Measurements from ENCODE around the gene RASL11B.
"Not testable (repeated sequence)": the region's sequence is repeated elsewhere in the genome, so short reads cannot be mapped to it uniquely, and the experiment has no call there.

RASL11B gene, protein sequence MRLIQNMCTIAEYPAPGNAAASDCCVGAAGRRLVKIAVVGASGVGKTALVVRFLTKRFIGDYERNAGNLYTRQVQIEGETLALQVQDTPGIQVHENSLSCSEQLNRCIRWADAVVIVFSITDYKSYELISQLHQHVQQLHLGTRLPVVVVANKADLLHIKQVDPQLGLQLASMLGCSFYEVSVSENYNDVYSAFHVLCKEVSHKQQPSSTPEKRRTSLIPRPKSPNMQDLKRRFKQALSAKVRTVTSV

DNA sequence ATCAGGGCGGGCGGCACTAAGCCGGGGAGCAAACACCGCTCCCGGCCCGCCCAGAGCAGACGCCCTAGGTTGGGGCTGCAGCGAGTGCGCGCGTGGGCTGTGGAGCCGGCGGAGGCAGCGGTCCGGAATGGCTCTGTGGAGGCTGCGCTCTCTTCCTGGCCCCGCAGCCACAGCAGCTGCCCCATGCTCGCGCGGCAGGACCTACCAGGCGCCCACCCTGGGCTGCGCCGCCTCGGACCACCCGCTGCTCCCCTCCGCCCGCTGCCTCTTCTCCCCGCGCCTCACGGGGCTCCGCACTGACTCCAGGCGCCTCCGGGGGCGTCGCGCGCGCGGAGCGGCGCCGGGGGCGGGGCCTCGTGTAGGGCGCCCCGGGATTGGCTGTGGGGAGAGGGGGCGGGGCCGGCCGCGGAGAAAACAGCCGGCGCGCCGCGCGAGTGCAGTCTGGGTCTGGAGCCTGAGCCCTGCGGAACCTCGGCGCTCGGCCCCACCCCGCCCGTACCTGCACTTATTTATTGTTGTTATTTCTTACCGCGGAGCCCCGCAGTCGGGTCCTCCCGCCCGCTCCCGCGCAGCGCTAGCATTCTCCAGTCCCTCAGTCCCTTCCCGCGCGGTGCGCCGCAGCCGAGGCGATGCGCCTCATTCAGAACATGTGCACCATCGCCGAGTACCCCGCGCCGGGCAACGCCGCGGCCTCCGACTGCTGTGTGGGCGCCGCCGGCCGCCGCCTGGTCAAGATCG, at the start of gene RASL11B:
Gene RASL11B, plus strand, starts transcription at position 439 of the 738 bp plus-strand sequence. Its CDS starts 191 bp downstream, at position 630.
- no peak for FAIRE-seq

DNA sequence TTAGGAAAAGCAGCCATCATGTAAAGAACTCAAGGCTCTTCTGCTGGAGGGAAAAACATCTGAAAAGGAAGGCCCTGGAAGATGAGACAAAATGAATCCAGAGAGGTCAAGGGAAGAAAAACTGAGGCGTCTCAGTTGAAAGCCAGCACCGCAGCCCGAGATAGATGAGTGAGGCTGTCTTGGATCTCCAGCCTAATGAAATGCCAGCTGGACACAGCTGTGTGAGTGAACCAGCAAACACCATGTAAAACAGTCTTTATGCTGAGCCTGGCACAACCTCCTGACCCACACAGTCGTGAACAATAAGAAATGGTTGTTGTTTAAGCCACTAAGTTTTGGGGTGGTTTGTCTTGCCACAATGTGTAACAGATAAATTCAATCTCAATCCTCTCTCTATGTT, 48.6 kb upstream of the RASL11B start:
- FAIRE-seq = no peak

DNA sequence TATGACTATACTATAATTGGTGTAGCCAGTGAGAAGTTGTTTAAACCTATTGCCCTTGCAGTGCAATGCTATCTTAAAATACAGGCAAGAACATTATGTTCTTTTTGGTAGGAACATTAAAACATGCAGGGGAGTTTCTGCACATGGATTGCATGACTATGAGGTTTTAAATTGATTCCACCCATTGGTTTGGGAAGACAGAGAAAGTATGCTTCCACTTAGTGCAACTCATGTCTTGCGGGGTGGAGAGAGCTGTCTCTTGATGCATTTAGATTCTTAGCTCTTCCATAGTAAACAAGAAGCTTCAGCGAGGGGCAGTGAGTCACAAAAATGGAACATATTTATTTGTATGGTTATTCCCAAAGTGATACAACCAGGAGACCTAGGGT, 39.5 kb upstream of the RASL11B start:
- no peak for FAIRE-seq

DNA sequence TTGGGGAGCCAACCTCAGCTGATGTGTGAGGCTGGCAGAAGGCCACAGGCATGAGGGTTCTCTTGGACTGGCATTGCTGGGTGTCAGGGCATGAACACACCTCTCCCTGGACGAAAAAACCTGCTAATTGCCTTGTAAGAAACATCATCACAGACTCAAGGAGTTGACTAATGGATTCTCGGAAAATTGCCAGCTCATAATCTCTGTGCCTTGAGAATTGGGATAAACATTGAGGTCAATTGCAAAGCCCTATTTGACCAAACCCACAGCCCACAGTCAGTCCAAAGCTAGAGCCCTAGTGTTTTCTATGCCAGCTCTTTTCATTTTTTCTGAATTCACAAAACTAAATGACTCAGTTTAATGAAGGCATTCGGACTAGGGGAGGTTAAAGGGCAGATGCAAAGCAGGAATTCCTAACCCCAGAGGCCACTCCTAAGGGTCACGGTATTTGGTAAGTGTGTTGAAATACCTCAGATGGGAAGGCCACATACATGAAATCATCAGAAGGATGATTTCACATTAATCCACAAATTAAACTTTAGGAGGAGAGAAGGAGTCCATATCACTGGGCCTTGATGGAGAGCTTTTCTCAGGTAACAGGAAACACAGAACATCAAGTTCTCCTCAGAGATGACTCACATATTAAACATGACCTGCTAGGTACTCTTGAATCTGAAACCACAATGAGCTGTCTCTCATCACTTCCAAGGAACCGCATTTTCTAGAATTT, 39.0 kb upstream of the RASL11B start:
- no peak for FAIRE-seq

DNA sequence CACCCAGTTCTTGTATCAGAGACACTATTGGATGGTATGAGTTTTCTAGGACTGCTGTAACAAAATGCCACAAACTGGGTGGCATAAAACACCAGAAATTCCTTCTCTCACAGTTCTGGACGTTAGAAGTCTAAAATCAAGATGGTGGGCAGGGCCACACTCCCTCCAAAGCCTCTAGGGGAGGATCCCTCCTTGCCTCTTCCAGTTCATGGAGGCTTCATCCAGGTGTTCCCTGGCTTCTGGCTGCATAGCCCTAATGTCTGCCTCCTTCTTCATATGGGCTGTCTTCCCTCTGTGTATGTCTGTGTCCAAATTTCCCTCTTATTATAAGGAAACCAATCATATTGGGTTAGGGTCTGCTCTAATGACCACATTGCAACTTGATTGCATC, 38.4 kb upstream of the RASL11B start:
- FAIRE-seq = no peak

DNA sequence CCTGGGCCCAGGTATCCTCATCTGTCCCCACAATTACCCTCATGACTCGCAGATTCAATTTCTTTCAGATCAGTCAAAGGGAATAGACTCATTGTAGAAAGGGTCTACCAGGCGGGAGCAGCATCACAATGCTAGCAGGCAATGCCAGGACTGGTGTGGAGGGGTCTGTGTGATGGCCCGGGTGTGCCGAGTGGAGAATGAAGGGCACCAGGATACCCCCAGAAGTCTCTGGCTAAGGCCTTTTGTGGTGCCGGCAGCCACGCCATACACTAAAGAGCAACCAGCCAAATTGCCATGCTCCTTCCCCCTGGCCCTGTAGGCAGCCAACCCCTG, 37.9 kb upstream of the RASL11B start:
- FAIRE-seq = no peak

DNA sequence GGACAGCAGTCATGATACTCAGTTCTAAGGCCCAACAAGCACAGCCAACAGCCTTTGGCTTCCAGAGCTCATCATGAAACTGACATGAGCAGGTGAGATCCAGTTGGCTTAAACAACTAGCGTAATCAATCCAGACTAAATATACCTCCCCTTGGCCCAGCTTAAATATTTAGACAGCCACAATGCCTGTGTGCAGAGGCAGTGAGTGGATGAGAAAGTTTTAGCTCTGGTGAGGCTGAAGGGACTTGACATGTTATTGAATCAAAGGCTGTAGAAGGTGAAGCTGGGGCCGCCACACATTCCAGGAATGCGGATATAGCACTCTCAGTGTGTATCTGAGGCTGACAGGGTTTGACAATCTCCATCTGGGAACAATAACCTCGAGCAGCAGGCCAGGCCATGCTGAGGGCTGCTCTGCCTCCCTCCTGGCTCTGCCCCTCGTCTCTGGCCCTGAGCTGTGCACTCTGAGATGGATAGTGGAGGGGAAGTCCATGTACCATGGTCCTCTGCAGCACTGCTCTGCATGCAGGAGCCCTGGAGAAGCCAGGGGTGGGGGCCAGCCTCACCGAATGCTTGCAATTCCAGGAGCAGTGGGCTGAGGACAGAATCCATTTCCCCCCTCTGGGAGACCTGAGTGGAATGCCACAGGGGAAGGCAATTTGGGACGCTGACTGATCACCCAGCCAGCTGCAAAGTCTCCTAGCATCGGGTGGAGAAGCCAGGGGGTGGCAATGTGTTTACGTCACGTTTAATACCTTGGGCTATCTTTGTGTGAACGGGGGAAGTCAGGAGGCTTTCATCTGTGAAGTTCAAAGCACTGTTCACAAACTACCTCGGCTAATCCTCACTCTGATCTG, 37.3 kb upstream of the RASL11B start:
- no peak for FAIRE-seq

DNA sequence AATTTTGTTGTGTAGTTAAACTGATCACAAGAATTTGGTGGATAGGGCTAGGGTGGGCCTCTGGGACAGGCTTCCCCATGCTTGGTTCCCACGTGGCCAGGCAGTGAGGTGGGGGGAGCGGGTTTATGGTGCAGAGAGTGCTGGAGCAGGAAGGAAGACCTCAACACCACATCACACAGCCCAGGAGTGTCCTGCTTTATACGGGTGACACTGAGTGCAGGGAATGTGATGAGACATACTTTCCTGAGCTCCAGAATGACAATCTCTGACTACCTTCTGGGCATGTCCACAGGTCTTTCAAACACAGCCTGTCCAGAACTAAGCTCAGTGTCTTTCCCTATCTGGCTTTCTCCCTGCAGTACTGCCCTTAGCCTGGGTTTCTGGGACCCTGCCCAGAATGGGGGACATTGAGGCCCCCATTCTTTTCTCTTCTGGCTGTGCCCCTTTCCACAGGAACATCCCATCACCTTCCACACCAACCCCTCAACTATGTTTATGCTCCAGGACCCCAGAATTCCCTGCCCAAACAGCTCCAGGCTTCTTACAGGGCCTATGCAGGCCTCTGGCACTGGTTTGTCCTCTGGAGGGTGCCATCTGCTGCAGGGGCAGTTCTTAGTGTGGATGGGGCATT, 36.5 kb upstream of the RASL11B start:
- no peak for FAIRE-seq

DNA sequence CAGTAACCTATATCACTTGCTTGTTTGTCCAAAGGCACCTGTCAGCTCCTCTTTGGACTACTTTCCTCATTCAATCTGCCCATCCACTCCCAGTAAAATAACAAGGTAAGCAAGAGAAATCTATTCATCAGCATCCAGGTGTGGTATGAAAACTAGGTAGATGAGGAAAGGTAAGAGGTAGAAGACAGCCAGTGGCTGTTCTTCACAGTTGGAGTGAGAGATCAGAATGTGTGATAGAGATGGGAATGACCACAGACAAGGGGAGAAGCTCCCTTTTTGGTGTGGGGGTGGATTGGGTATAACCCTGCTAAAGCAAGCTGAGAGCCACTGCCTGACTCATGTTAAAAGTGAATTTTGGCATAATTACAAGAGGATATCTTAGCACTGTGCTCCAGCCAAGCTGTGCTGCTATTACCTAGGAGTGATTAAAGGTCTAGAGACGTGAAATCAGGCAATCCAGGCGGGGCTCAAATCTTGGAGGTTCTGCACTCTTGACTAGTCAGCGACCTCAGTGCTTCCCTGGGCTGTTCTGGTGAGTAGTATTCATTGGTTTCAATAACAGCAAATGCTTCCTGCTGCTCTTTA, 28.1 kb upstream of the RASL11B start:
- no peak for FAIRE-seq

DNA sequence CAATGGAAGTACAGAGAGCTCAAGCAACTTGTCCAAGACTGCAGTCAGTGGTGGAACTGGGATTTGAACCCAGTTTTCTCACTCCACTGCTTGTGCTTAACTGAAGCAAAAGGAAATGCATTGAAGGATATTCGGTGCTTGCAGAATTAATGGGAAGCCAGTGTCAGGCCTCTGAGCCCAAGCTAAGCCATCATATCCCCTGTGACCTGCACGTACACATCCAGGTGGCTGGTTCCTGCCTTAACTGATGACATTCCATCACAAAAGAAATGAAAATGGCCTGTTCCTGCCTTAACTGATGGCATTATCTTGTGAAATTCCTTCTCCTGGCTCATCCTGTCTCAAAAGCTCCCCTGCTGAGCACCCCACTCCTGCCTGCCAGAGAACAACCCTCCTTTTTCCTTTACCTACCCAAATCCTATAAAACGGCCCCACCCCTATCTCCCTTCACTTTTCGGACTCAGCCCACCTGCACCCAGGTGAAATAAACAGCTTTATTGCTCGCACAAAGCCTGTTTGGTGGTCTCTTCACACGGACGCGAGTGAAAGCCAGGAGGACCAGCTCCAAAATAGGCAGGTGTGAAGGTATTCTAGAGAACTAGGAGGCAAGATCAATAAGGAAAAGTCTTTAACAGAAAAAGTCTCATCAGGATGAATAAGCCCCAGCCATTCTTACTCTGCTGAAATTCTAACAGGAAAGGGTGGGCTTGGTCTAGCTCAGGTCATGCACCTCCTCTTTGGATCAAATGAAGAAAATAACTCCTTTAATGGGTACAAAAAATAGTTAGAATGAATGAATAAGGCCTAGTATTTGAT, 27.3 kb upstream of the RASL11B start:
- FAIRE-seq = not testable (repeated sequence)

DNA sequence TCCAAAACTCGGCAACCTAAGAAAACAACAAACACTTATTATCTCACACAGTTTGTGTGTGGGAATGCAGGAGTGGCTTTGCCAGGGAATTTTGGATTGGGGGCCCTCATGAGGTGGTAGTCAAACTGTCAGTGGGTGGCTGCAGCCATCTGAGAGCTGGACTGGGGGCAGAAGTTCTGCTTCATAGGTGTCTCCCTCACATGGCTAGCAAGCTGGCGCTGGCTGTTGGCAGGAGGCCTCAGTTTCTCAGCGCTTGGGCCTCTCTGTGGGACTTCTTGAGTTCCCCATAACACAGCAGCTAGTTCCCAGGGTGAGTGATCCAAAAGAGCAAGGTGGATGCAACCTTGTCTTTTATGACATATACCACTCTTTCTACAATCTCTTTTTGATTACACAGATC, 26.0 kb upstream of the RASL11B start:
- FAIRE-seq = no peak

DNA sequence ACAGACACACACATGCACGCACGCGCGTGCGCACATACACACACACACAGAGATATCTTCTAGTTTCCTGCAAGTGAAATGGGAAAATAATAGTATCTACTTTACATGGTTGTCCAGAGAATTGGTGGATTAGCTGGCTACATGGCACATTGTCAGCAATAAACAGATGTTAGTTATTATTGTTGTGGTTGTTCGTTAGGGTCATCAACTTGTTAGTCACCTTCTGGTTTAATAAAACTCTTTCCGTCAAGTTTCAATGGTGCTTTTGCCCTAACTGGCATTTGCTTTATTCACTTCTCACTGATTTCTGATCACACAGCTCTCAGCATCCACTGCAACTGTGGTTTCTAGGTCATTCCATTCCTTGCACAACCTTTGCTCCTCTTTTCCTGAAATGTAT, 25.4 kb upstream of the RASL11B start:
- no peak for FAIRE-seq

DNA sequence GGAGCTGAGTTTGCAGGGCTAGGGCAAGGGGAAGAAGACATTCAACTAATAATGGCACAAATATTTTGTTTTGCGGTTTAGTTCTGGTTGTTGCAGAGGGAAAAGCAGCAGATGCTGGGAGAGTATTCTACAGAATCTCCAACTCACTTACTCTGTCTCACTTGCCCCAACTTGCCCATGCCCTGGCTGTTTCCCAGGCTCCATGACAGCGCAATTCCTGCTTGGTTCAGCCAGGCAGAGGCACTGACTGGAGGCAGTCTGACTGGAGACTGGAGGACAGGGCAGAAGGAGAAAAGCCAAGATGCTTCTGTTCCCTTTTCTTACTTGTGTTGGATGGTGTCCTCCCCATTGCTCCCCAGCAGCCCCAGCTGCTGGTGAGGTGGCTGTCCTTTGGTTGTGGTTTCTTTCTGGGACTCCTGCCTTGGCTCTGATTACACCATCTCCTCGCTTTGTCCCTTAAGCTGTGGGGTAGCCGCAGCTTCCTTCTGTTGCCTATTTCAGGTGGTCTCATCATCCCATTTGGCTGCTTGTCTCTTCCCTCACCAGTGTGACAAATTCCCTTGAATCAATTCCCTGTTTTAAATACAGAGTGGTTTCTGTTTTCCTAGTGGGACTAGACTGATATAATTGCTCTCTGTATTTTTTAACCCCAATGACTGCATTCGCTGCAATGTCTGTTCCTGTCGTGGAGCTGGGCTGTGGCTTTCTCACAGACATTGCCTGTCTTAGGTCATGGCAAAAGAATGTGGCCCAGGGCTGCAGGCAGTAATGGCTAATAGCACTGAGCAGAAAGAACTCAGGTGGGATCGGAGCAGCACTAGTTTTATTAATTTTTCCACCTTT, 24.2 kb upstream of the RASL11B start:
- no peak for FAIRE-seq

DNA sequence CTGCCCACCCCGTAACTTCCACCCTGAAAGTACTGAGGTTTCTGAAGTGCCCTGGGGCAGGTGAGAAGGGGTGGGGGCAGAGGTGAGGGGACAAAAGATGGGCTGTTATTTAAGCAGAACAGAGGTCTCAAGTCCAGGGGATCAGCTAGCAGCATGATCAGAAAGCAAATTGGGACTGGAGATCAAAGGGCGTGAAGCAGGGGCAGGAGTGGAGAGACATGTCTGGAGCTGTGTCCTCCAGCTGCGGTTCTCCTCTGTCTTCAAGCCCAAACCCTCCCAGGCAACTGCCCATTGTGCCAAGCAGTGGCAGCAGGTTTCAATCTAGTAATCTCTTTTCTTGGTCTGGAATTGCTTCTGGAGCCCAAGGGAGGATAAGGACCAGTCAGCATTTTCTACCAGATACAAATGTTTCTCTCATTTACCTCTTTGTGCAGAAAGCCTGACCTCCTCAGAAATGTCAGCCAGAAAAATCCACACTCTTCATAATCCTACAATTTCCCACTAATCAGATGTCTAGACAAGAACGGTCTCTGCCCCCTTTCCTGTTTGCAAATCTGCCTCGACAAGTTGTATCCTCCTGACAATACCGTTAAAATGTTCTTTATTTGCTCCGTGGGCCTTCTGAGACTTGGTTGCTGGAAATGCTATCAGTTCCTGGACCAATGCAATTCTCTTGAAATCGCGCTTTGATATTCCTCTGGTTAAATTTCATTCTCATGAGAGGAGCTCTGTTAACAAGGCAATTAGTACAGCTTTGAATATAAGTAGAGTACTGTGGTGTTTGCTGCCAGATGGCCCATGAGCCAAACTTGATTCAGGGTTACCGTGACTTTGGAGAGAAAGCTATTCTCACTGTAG, 23.2 kb upstream of the RASL11B start:
- FAIRE-seq = no peak

DNA sequence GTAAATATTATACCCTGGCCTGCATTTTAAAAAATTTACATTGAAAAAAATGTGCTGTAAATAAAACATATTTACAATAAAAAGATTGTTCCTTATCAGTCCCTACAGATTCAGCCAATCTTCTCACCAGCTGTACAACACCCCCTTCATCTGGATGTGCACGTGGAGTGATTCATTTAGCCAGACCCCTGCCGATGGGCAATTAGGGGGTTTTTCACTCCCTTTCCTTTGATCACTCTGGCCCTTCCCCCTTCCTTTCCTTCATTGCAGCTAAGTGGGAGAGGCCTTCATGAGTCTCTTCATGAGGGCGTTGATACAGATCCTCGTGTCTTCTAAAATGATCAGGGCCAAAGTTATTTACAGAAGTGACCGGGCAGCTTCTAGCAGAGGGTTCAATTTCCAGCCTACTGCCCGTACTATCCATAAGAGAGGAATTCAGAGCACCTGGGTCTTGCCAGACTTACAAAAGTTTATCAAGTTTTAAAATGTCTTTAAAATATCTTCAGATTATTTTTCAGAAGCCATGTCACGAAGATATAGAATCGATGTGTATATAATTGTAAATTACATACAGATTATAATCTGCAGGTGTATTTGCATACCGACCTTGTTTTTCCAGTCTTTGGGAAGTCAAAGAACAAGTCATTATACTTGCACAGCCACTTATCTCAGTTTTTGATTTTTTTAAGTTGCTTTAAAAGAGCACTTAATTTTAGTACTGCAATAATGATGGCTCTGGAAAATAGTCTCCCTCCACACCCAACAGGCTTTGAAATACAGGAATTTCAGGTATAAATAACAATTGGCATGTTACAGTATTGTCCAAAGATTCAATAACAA, 21.4 kb upstream of the RASL11B start:
- no peak for FAIRE-seq

DNA sequence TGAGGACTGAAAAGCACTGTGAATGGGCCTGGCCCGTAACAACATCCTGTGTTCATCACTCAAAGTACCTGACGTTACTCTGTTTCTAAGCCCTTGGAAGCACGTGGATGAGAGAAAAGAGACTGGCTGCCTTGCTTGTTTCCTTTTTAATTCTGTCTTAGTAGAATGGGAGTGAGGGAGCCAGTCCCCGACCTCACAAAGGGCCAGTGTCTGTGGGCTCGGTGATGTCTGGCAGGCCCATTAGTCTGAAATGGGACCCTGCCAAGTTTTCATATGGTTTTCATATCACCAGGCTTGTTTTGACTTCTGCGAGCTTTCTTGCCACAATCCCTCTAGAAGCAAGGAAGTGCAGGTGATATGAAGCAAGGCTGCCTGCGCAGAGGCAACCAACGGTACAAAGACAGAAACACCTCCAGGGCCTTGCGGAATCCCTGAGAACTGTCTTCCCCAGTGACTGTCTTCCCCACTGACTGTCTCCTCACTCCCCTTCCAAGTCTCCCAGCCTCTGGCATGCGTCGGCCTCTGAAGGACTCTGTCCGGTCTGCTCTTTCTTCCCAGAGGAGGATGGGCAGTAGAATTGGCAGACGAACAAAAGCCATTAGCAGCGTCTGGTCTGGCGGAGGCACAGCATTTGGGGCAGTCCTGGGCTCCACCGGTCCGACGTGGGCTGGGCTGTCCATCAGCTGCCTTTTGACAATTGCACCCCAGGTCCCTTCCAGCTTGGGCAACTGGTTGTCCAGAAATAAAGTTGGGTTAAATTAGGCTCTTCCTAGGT, 20.2 kb upstream of the RASL11B start:
- FAIRE-seq = no peak

DNA sequence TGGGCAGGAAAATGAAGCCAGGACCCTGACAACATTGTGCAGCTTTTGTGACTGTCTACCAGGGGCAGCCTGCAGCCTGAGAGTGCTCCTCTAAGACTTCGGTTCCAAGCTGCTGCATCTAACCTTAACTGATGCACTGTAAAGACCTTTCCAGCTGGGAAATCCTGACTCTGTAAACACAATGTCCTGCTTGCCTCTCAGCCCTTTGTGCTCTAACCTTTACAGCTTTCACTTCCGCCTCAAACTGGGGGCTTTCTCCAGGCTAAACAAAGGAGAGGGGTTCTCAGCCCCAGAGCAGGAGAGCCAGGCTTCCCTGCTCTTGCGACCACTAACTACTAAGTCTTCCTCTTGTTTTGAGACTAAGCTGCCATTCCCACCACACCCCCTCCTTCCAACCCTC, 19.3 kb upstream of the RASL11B start:
- FAIRE-seq = no peak

DNA sequence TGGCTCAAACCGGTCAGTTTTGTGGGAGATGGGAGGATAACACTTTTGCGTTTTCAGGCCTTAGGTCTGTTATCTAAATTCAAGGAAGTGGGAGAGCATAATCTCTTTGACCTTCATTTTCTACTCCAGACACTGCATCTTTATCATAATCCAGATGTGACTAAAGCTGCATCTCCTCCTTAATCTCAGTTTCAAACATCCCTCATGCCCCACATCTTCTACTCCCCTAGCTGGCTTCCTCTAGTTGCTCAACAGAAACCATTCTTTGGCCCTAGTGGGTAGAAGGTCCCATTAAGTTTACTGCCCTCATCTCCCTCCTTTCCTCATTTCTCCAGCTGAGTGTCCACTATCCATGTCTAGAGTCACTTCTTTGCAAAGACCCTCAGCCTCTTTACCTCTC, 18.8 kb upstream of the RASL11B start:
- FAIRE-seq = no peak

Data from G401.6 (cell line).